Central memory CD8-positive, alpha-beta T cell (primary cell): ENCODE measurements around the gene MARK4.
A peak's percentile ranks its signal among the peaks of the same experiment; 100 is the strongest.
"Not testable (repeated sequence)": the region's sequence is repeated elsewhere in the genome, so short reads cannot be mapped to it uniquely, and the experiment has no call there.

Experiments used
- ATAC-seq: fragments of 150-1000 bp; cut with Tn5 transposase; replicated peaks from 2 replicates; pipeline ENCODE4 v1.10.0; 2022; ENCODE audit warnings: mild to moderate bottlenecking, moderate FRiP score, moderate number of reproducible peaks; ENCODE audit not compliant: poor library complexity, severe bottlenecking; ENCODE audit errors: extremely low read depth
- DNase-seq, 2 donors: peaks; one replicate each; pipeline ENCODE4 v3.0.0; 2021; ENCODE audit warnings: low spot score in 2 of 2
- H3K27ac Mint-ChIP-seq: one replicate; pipeline ENCODE4 v1.8.0; 2022; ENCODE audit warnings: low read depth, mild to moderate bottlenecking, moderate library complexity, mixed read lengths
- H3K27me3 Mint-ChIP-seq: one replicate; pipeline ENCODE4 v1.8.0; 2022; ENCODE audit warnings: mixed read lengths
- H3K36me3 Mint-ChIP-seq: one replicate; pipeline ENCODE4 v1.8.0; 2022; ENCODE audit warnings: mild to moderate bottlenecking, moderate library complexity, mixed read lengths; ENCODE audit not compliant: insufficient read depth
- H3K4me1 Mint-ChIP-seq: one replicate; pipeline ENCODE4 v1.8.0; 2022; ENCODE audit warnings: mixed read lengths
- H3K4me3 Mint-ChIP-seq: one replicate; pipeline ENCODE4 v1.8.0; 2022; ENCODE audit warnings: mild to moderate bottlenecking, moderate library complexity, mixed read lengths
- H3K9me3 Mint-ChIP-seq: one replicate; pipeline ENCODE4 v1.8.0; 2022; ENCODE audit warnings: mixed read lengths

MARK4 gene

GRCh38 chr19:45222724-45223123 lies 28.3 kb upstream of the MARK4 start:
- no peak for ATAC-seq
- no peaks in the 10 kb centered on the region for H3K4me1 Mint-ChIP-seq
- H3K4me3 Mint-ChIP-seq = no peak overlapping the region
- H3K36me3 Mint-ChIP-seq = peaks cover 1% of the 10 kb centered on the region
- no peaks in the 10 kb centered on the region for H3K9me3 Mint-ChIP-seq
- no peak for DNase-seq
- peaks cover 80% of the 10 kb centered on the region for H3K27me3 Mint-ChIP-seq
- no peak overlapping the region for H3K27ac Mint-ChIP-seq

GRCh38 chr19:45223879-45224278 lies 27.2 kb upstream of the MARK4 start:
- H3K36me3 Mint-ChIP-seq = peaks cover 1% of the 10 kb centered on the region
- H3K4me1 Mint-ChIP-seq = no peaks in the 10 kb centered on the region
- H3K27me3 Mint-ChIP-seq = peaks cover 75% of the 10 kb centered on the region
- H3K4me3 Mint-ChIP-seq = no peak overlapping the region
- DNase-seq = no peak
- H3K9me3 Mint-ChIP-seq = no peaks in the 10 kb centered on the region
- no peak for ATAC-seq
- no peak overlapping the region for H3K27ac Mint-ChIP-seq

- H3K4me1 Mint-ChIP-seq = no peaks in the 10 kb centered on the region
- H3K9me3 Mint-ChIP-seq = no peaks in the 10 kb centered on the region
- H3K36me3 Mint-ChIP-seq = peaks cover 1% of the 10 kb centered on the region
- no peak for ATAC-seq
- DNase-seq = no peak
- H3K27me3 Mint-ChIP-seq = peaks cover 75% of the 10 kb centered on the region
- no peak overlapping the region for H3K4me3 Mint-ChIP-seq
- H3K27ac Mint-ChIP-seq = no peak overlapping the region
These were observed 26.4 kb upstream of the MARK4 start for GRCh38 chr19:45224645-45225044.

GRCh38 chr19:45229056-45229455 lies 22.0 kb upstream of the MARK4 start:
- not testable (repeated sequence) for H3K4me3 Mint-ChIP-seq, ATAC-seq, H3K36me3 Mint-ChIP-seq, DNase-seq, H3K4me1 Mint-ChIP-seq, H3K9me3 Mint-ChIP-seq, H3K27ac Mint-ChIP-seq
- peaks cover 57% of the 10 kb centered on the region for H3K27me3 Mint-ChIP-seq

GRCh38 chr19:45231891-45232290 lies 19.2 kb upstream of the MARK4 start:
- DNase-seq = no peak
- no peak for ATAC-seq
- Mint-ChIP-seq H3K4me3 (no peak overlapping the region), H3K27me3 (peaks cover 62% of the 10 kb centered on the region), H3K27ac (no peak overlapping the region), H3K36me3 (no peaks in the 10 kb centered on the region), H3K4me1 (peaks cover 12% of the 10 kb centered on the region), H3K9me3 (no peaks in the 10 kb centered on the region)

GRCh38 chr19:45234089-45234869 lies 16.8 kb upstream of the MARK4 start:
- H3K27me3 Mint-ChIP-seq = peaks cover 51% of the 10 kb centered on the region
- H3K9me3 Mint-ChIP-seq = no peaks in the 10 kb centered on the region
- ATAC-seq (no peak), DNase-seq (no peak)
- H3K36me3 Mint-ChIP-seq = no peaks in the 10 kb centered on the region
- H3K4me3 Mint-ChIP-seq = no peak overlapping the region
- no peak overlapping the region for H3K27ac Mint-ChIP-seq
- peaks cover 12% of the 10 kb centered on the region for H3K4me1 Mint-ChIP-seq

GRCh38 chr19:45235485-45235884 lies 15.6 kb upstream of the MARK4 start:
- Mint-ChIP-seq H3K27ac (no peak overlapping the region), H3K27me3 (peaks cover 51% of the 10 kb centered on the region), H3K4me3 (peak overlapping the region; percentile 35), H3K9me3 (no peaks in the 10 kb centered on the region), H3K36me3 (no peaks in the 10 kb centered on the region), H3K4me1 (peaks cover 12% of the 10 kb centered on the region)
- no peak for DNase-seq
- no peak for ATAC-seq

- no peak overlapping the region for H3K27ac Mint-ChIP-seq
- peaks cover 12% of the 10 kb centered on the region for H3K4me1 Mint-ChIP-seq
- H3K36me3 Mint-ChIP-seq = peaks cover 2% of the 10 kb centered on the region
- no peak overlapping the region for H3K4me3 Mint-ChIP-seq
- H3K9me3 Mint-ChIP-seq = no peaks in the 10 kb centered on the region
- peaks cover 32% of the 10 kb centered on the region for H3K27me3 Mint-ChIP-seq
- DNase-seq (no peak), ATAC-seq (no peak)
These were observed 12.5 kb upstream of the MARK4 start for GRCh38 chr19:45238556-45238955.

GRCh38 chr19:45243144-45243732 lies 7.8 kb upstream of the MARK4 start:
- DNase-seq (no peak), ATAC-seq (no peak)
- Mint-ChIP-seq H3K27me3 (peaks cover 19% of the 10 kb centered on the region), H3K9me3 (no peaks in the 10 kb centered on the region), H3K36me3 (peaks cover 2% of the 10 kb centered on the region), H3K27ac (no peak overlapping the region), H3K4me1 (no peaks in the 10 kb centered on the region), H3K4me3 (no peak overlapping the region)

- Mint-ChIP-seq H3K4me1 (peaks cover 6% of the 10 kb centered on the region), H3K36me3 (peaks cover 2% of the 10 kb centered on the region), H3K4me3 (no peak overlapping the region), H3K9me3 (no peaks in the 10 kb centered on the region), H3K27me3 (peaks cover 19% of the 10 kb centered on the region), H3K27ac (peak overlapping the region; percentile 36)
- DNase-seq (no peak), ATAC-seq (no peak)
These were observed 6.8 kb upstream of the MARK4 start for GRCh38 chr19:45244133-45244794.

GRCh38 chr19:45245334-45245787 lies 5.7 kb upstream of the MARK4 start, which contains the start of gene EXOC3L2:
TSS of gene EXOC3L2 (minus strand) at chr19:45245407. CDS start at chr19:45239045, 6,362 bp downstream.
- Mint-ChIP-seq H3K27me3 (peaks cover 19% of the 10 kb centered on the region), H3K36me3 (peaks cover 2% of the 10 kb centered on the region), H3K27ac (peak within 1 kb of the TSS; percentile 36), H3K4me1 (peaks cover 6% of the 10 kb centered on the region), H3K9me3 (no peaks in the 10 kb centered on the region), H3K4me3 (no peak within 1 kb of the TSS)
- no peak for DNase-seq
- no peak for ATAC-seq

- Mint-ChIP-seq H3K4me1 (peaks cover 10% of the 10 kb centered on the region), H3K36me3 (peaks cover 2% of the 10 kb centered on the region), H3K9me3 (no peaks in the 10 kb centered on the region), H3K27me3 (peaks cover 19% of the 10 kb centered on the region), H3K27ac (no peak overlapping the region), H3K4me3 (no peak overlapping the region)
- no peak for DNase-seq
- ATAC-seq = no peak
These were observed 5.2 kb upstream of the MARK4 start for GRCh38 chr19:45245826-45246225.

- Mint-ChIP-seq H3K4me1 (peaks cover 15% of the 10 kb centered on the region), H3K27me3 (peaks cover 19% of the 10 kb centered on the region), H3K27ac (no peak overlapping the region), H3K36me3 (no peaks in the 10 kb centered on the region), H3K9me3 (no peaks in the 10 kb centered on the region), H3K4me3 (no peak overlapping the region)
- no peak for DNase-seq
- ATAC-seq = no peak
These were observed 3.9 kb upstream of the MARK4 start for GRCh38 chr19:45247136-45247535.
